T1000 (cell line): Measurements from ENCODE around the gene SOBP.
"Not testable (repeated sequence)": the region's sequence is repeated elsewhere in the genome, so short reads cannot be mapped to it uniquely, and the experiment has no call there.

Source experiments
- DNase-seq: peaks from one replicate; lab custom pipeline; 2025; ENCODE audit warnings: mixed read lengths; lab: John Stamatoyannopoulos, UW

SOBP gene

GRCh38 chr6:107550906-107551305, 61.0 kb downstream of the SOBP start:
- DNase-seq: no peak

GRCh38 chr6:107553121-107553520, 63.2 kb downstream of the SOBP start:
- DNase-seq: not testable (repeated sequence)

- no peak for DNase-seq
These were observed 64.4 kb downstream of the SOBP start for GRCh38 chr6:107554326-107554725.

GRCh38 chr6:107554918-107555317, 65.0 kb downstream of the SOBP start:
- no peak for DNase-seq

- no peak for DNase-seq
These were observed 65.5 kb downstream of the SOBP start for GRCh38 chr6:107555449-107555848.

- no peak for DNase-seq
These were observed 66.2 kb downstream of the SOBP start for GRCh38 chr6:107556082-107556481.

- DNase-seq: no peak
These were observed 67.8 kb downstream of the SOBP start for GRCh38 chr6:107557698-107558097.

- no peak for DNase-seq
These were observed 70.7 kb downstream of the SOBP start for GRCh38 chr6:107560657-107561056.

- DNase-seq: no peak
These were observed 71.4 kb downstream of the SOBP start for GRCh38 chr6:107561306-107561705.

GRCh38 chr6:107563694-107564588, 74.0 kb downstream of the SOBP start:
- no peak for DNase-seq

GRCh38 chr6:107564589-107564951, 74.7 kb downstream of the SOBP start:
- DNase-seq: no peak

GRCh38 chr6:107565165-107565723, 75.3 kb downstream of the SOBP start:
- DNase-seq: no peak

- DNase-seq: no peak
These were observed 77.7 kb downstream of the SOBP start for GRCh38 chr6:107567643-107568042.

GRCh38 chr6:107569473-107569872, 79.6 kb downstream of the SOBP start:
- no peak for DNase-seq

- no peak for DNase-seq
These were observed 81.4 kb downstream of the SOBP start for GRCh38 chr6:107571354-107571753.

GRCh38 chr6:107572886-107573285, 83.0 kb downstream of the SOBP start:
- DNase-seq: no peak

- DNase-seq: no peak
These were observed 84.9 kb downstream of the SOBP start for GRCh38 chr6:107574856-107575255.

- no peak for DNase-seq
These were observed 86.9 kb downstream of the SOBP start for GRCh38 chr6:107576852-107577251.

- no peak for DNase-seq
These were observed 88.9 kb downstream of the SOBP start for GRCh38 chr6:107578642-107579341.

GRCh38 chr6:107579456-107580056, 89.6 kb downstream of the SOBP start:
- no peak for DNase-seq

GRCh38 chr6:107582086-107582485, 92.2 kb downstream of the SOBP start:
- DNase-seq: no peak

- no peak for DNase-seq
These were observed 94.8 kb downstream of the SOBP start for GRCh38 chr6:107584726-107585125.
